ENCODE measurements around the gene BCAS3. TPM values are rescaled to one million over a fixed set of nuclear protein-coding genes. Genes with fewer than 3 reads are reported as not detected.

The BCAS3 gene
- total and polyA plus RNA-seq, 4 donors, result 5.8 to 24.6 (median 10.1) TPM

DNA sequence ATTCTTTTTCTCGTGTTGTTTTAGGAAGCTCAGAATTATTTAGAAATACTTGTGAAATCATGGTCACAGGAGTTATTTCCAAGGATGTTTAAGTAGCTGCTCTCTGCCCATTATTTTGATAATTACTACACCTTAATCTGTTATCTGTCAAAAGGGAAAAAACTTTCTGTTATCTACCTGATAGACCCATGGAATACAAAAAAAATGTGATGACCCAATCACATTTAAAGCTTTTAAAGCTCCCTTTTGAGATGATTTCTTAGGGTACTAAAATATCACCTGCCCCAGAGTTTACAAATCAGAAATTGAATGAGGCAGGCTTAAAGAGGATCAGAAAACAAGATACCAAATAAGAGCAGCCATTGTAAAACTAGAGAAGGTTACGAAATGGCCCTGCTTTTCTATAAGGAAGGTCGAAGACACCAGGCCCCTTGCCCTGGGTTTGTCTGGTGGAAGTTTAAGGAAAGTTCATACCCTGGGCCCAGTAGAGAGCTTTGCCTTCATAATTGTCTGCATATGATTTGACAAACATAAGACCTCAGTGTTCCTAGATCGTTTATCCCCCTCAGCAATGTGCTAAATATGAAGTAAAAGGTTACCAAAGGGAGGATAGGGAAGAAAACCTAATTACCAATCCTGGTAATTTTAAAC is 572.1 kb downstream of the BCAS3 start:
- Histone ChIP-seq H3K9ac (ENCODE audit: low read depth in 1 of 2, low read length in 2 of 2) (no peak overlapping the region), H3K36me3 (ENCODE audit: control insufficient read depth in 4 of 4, insufficient read depth in 3 of 4, low read depth in 1 of 4, low read length in 3 of 4) (no peaks in the 10 kb centered on the region), H3K27me3 (ENCODE audit: control insufficient read depth in 4 of 4, insufficient read depth in 4 of 4, low read length in 3 of 4) (no peaks in the 10 kb centered on the region), H3K4me3 (ENCODE audit: low read depth in 1 of 3, low read length in 3 of 3) (no peak overlapping the region), H3K9me3 (ENCODE audit: control insufficient read depth in 4 of 4, low read length in 3 of 4) (no peaks in the 10 kb centered on the region), H3K27ac (ENCODE audit: low read depth in 1 of 2, low read length in 2 of 2) (no peak overlapping the region), H3K4me1 (ENCODE audit: control insufficient read depth in 4 of 4, insufficient read depth in 4 of 4, low read length in 3 of 4) (peaks cover 0 to 5% (median 1%) of the 10 kb centered on the region in 4 donors)
- DNase-seq (ENCODE audit: low spot score), result no peak
- TF ChIP-seq NR2F2 (IDR thresholded peaks at IDR 0.05), result no peak
- TF ChIP-seq, protein P1, sequence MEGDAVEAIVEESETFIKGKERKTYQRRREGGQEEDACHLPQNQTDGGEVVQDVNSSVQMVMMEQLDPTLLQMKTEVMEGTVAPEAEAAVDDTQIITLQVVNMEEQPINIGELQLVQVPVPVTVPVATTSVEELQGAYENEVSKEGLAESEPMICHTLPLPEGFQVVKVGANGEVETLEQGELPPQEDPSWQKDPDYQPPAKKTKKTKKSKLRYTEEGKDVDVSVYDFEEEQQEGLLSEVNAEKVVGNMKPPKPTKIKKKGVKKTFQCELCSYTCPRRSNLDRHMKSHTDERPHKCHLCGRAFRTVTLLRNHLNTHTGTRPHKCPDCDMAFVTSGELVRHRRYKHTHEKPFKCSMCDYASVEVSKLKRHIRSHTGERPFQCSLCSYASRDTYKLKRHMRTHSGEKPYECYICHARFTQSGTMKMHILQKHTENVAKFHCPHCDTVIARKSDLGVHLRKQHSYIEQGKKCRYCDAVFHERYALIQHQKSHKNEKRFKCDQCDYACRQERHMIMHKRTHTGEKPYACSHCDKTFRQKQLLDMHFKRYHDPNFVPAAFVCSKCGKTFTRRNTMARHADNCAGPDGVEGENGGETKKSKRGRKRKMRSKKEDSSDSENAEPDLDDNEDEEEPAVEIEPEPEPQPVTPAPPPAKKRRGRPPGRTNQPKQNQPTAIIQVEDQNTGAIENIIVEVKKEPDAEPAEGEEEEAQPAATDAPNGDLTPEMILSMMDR (IDR thresholded peaks at IDR 0.05; ENCODE audit: low read depth, low read length, missing input control), result no peak
- 87% methylated on average over 4 of the region's 4 CpGs for WGBS

DNA sequence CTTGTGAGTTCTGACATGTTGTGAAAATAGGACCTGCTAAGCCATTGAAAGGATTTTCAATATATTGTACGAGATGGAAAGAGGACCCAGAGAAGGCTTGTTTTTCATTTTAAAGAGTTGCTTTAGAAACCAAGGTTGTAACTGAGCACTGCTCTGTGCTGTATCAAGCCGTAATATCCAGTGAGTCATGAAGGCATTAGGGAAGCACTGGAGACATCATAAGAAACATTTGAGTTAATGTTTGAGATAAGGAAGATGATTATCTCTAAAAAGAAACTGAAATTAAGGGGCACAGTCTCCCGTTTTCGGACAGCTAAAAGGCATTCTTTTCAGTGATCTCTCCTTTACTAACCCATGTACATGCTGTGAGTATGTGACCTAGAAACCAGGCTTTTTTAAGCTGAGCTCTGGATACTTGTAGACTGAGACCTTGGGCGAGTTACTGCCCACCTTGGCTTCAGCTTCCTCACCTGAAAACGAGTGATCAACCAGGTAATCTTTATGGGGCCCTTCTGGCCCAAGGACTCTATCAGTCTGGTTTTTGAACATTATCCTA is 572.8 kb downstream of the BCAS3 start:
- H3K9me3 ChIP-seq (ENCODE audit: control insufficient read depth in 4 of 4, low read length in 3 of 4), result no peaks in the 10 kb centered on the region
- DNase-seq (ENCODE audit: low spot score), result no peak
- peak overlapping the region in 1 of 2 donors; percentile 25 for H3K27ac ChIP-seq (ENCODE audit: low read depth in 1 of 2, low read length in 2 of 2)
- WGBS, result 75% methylated on average over 6 of the region's 6 CpGs
- H3K27me3 ChIP-seq (ENCODE audit: control insufficient read depth in 4 of 4, insufficient read depth in 4 of 4, low read length in 3 of 4), result no peaks in the 10 kb centered on the region
- H3K4me3 ChIP-seq (ENCODE audit: low read depth in 1 of 3, low read length in 3 of 3), result no peak overlapping the region
- peaks cover 0 to 5% (median 1%) of the 10 kb centered on the region in 4 donors for H3K4me1 ChIP-seq (ENCODE audit: control insufficient read depth in 4 of 4, insufficient read depth in 4 of 4, low read length in 3 of 4)
- H3K9ac ChIP-seq (ENCODE audit: low read depth in 1 of 2, low read length in 2 of 2), result no peak overlapping the region
- TF ChIP-seq, protein P2, sequence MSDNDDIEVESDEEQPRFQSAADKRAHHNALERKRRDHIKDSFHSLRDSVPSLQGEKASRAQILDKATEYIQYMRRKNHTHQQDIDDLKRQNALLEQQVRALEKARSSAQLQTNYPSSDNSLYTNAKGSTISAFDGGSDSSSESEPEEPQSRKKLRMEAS (IDR thresholded peaks at IDR 0.05), result no peak
- no peaks in the 10 kb centered on the region for H3K36me3 ChIP-seq (ENCODE audit: control insufficient read depth in 4 of 4, insufficient read depth in 3 of 4, low read depth in 1 of 4, low read length in 3 of 4)

DNA sequence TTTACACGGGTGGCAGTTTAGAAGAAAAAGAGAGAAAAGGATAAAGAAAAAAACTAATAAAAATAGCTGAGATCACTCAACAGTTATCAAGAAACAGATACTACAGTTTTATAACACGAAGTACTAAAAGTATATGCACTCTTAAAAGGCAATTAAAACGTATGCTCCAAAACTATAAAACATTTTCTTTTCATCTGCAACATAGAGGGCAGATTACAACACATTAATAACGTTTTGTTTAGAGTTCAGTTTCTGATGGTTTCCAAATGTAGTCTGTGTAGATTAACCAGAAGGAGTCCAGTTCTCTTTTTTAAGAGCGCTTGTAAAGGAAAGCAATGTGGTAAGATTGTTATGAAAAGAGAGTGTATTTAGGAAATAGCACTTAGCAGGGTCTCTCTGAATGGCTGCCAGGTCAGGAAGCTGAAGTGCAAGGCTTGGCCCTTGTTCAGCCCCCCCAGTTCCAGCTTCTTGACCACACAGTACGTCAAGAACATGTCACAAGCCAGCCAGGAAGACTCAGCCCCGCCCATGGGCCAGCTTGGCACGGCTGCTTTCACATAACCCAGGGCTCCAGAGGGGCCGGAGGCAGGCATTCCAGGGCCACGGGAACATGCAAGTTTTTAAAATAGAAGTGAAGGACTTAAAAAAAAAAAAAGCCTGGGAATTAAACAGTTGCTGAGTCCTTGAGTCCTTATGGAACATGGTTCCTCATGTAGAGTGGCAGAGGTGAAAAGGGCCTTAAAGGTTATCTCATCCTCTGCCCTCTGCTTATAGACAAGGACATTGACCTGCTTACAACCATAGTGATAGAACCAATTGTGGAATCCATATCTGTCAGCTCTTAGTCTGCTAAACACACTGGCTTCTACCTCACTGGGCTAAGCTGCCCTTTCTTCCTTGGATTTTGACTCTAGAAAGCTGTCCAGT is 574.6 kb downstream of the BCAS3 start:
- Histone ChIP-seq H3K27ac (ENCODE audit: low read depth in 1 of 2, low read length in 2 of 2) (peak overlapping the region in 1 of 2 donors; percentile 55), H3K36me3 (ENCODE audit: control insufficient read depth in 4 of 4, insufficient read depth in 3 of 4, low read depth in 1 of 4, low read length in 3 of 4) (no peaks in the 10 kb centered on the region), H3K9me3 (ENCODE audit: control insufficient read depth in 4 of 4, low read length in 3 of 4) (no peaks in the 10 kb centered on the region), H3K4me3 (ENCODE audit: low read depth in 1 of 3, low read length in 3 of 3) (no peak overlapping the region), H3K9ac (ENCODE audit: low read depth in 1 of 2, low read length in 2 of 2) (no peak overlapping the region), H3K27me3 (ENCODE audit: control insufficient read depth in 4 of 4, insufficient read depth in 4 of 4, low read length in 3 of 4) (no peaks in the 10 kb centered on the region), H3K4me1 (ENCODE audit: control insufficient read depth in 4 of 4, insufficient read depth in 4 of 4, low read length in 3 of 4) (peaks cover 0 to 3% (median 1%) of the 10 kb centered on the region in 4 donors)
- peak; percentile 44 for DNase-seq (ENCODE audit: low spot score)
- 57% methylated on average over 10 of the region's 10 CpGs for WGBS
- TF ChIP-seq RAD21 (IDR thresholded peaks at IDR 0.05), result peak; percentile 25 to 53
- peak; percentile 33 for TF ChIP-seq YY1 (IDR thresholded peaks at IDR 0.05)
- TF ChIP-seq SP1 (IDR thresholded peaks at IDR 0.05), result peak; percentile 55
- TF ChIP-seq, protein P2 (IDR thresholded peaks at IDR 0.05), result peak; percentile 14
- TF ChIP-seq, protein P3, sequence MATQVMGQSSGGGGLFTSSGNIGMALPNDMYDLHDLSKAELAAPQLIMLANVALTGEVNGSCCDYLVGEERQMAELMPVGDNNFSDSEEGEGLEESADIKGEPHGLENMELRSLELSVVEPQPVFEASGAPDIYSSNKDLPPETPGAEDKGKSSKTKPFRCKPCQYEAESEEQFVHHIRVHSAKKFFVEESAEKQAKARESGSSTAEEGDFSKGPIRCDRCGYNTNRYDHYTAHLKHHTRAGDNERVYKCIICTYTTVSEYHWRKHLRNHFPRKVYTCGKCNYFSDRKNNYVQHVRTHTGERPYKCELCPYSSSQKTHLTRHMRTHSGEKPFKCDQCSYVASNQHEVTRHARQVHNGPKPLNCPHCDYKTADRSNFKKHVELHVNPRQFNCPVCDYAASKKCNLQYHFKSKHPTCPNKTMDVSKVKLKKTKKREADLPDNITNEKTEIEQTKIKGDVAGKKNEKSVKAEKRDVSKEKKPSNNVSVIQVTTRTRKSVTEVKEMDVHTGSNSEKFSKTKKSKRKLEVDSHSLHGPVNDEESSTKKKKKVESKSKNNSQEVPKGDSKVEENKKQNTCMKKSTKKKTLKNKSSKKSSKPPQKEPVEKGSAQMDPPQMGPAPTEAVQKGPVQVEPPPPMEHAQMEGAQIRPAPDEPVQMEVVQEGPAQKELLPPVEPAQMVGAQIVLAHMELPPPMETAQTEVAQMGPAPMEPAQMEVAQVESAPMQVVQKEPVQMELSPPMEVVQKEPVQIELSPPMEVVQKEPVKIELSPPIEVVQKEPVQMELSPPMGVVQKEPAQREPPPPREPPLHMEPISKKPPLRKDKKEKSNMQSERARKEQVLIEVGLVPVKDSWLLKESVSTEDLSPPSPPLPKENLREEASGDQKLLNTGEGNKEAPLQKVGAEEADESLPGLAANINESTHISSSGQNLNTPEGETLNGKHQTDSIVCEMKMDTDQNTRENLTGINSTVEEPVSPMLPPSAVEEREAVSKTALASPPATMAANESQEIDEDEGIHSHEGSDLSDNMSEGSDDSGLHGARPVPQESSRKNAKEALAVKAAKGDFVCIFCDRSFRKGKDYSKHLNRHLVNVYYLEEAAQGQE (IDR thresholded peaks at IDR 0.05), result no peak
- peak; percentile 21 to 29 for TF ChIP-seq RXRA (IDR thresholded peaks at IDR 0.05)
- peak; percentile 95 for TF ChIP-seq NR2F2 (IDR thresholded peaks at IDR 0.05)
- no peak for TF ChIP-seq GABPA (IDR thresholded peaks at IDR 0.05 in 1 of 2, conservative IDR thresholded peaks at IDR 0.05 in 1 of 2)
